GM19463 (cell line): Measurements from ENCODE around the gene TMEM187.

Source experiments
- ATAC-seq: cut with Tn5 transposase; IDR thresholded peaks from one replicate; pipeline ENCODE4 v1.9.1; 2021; ENCODE audit warnings: mild to moderate bottlenecking, moderate library complexity; ENCODE audit not compliant: unreplicated experiment

TMEM187 gene

GRCh38 chrX:153972368-153973126, at the start of gene TMEM187:
TSS of gene TMEM187 (plus strand) at chrX:153972754. CDS start at chrX:153982063, 9,309 bp downstream.
- peak; percentile 55 for ATAC-seq

- ATAC-seq: no peak
Measured at GRCh38 chrX:153922932-153923857, 49.4 kb upstream of the TMEM187 start.

GRCh38 chrX:153924149-153924861, 48.2 kb upstream of the TMEM187 start:
- no peak for ATAC-seq

GRCh38 chrX:153925387-153925738, 47.2 kb upstream of the TMEM187 start:
- ATAC-seq: no peak

- no peak for ATAC-seq
Measured at GRCh38 chrX:153925739-153926551, 46.6 kb upstream of the TMEM187 start, which contains the start of gene ARHGAP4. TSS of gene ARHGAP4 (minus strand) at chrX:153926264. CDS start at chrX:153926202, 62 bp downstream.

- no peak for ATAC-seq
Measured at GRCh38 chrX:153926552-153926857, 46.0 kb upstream of the TMEM187 start.

- peak; percentile 38 for ATAC-seq
Measured at GRCh38 chrX:153926858-153927671, 45.5 kb upstream of the TMEM187 start.

- no peak for ATAC-seq
Measured at GRCh38 chrX:153927672-153927921, 45.0 kb upstream of the TMEM187 start.

GRCh38 chrX:153927922-153928760, 44.4 kb upstream of the TMEM187 start:
- peak; percentile 64 for ATAC-seq

- no peak for ATAC-seq
Measured at GRCh38 chrX:153928846-153929245, 43.7 kb upstream of the TMEM187 start.

- no peak for ATAC-seq
Measured at GRCh38 chrX:153929576-153929975, 43.0 kb upstream of the TMEM187 start.

GRCh38 chrX:153930011-153930910, 42.3 kb upstream of the TMEM187 start:
- ATAC-seq: no peak

GRCh38 chrX:153931151-153931550, 41.4 kb upstream of the TMEM187 start:
- no peak for ATAC-seq

GRCh38 chrX:153931748-153932147, 40.8 kb upstream of the TMEM187 start:
- ATAC-seq: no peak

GRCh38 chrX:153932220-153932915, 40.2 kb upstream of the TMEM187 start:
- no peak for ATAC-seq

- ATAC-seq: no peak
Measured at GRCh38 chrX:153933748-153934147, 38.8 kb upstream of the TMEM187 start.

- peak; percentile 4 for ATAC-seq
Measured at GRCh38 chrX:153934148-153934761, 38.3 kb upstream of the TMEM187 start.
